GM12874 (cell line): Measurements from ENCODE around the gene PSMD3.

ENCODE experiments used
- CTCF ChIP-seq: IDR thresholded peaks from 2 replicates; pipeline ENCODE4 v1.5.1; 2011; ENCODE audit warnings: low read depth, mild to moderate bottlenecking, control low read depth, low read length, moderate library complexity; ENCODE audit not compliant: insufficient read depth

The PSMD3 gene

GRCh38 chr17:39980351-39981206, at the start of gene PSMD3:
TSS of gene PSMD3 (plus strand) at chr17:39980807. CDS start at chr17:39980971, 164 bp downstream.
- peak; percentile 71 for TF ChIP-seq CTCF

- no peak for TF ChIP-seq CTCF
Observed at GRCh38 chr17:39933912-39934311, 46.7 kb upstream of the PSMD3 start.

GRCh38 chr17:39934324-39934723, 46.3 kb upstream of the PSMD3 start:
- no peak for TF ChIP-seq CTCF

- no peak for TF ChIP-seq CTCF
Observed at GRCh38 chr17:39935909-39936308, 44.7 kb upstream of the PSMD3 start.

- no peak for TF ChIP-seq CTCF
Observed at GRCh38 chr17:39937447-39937846, 43.2 kb upstream of the PSMD3 start.

- no peak for TF ChIP-seq CTCF
Observed at GRCh38 chr17:39938140-39938869, 42.3 kb upstream of the PSMD3 start.

- TF ChIP-seq CTCF, result no peak
Observed at GRCh38 chr17:39939106-39939505, 41.5 kb upstream of the PSMD3 start.
